Measurements from ENCODE around the gene TNP2.

GRCh38 chr16:11307639-11308492 lies 38.7 kb upstream of the TNP2 start:
- TF ChIP-seq EZH2 (IDR thresholded peaks at IDR 0.05; ENCODE audit: borderline replicate concordance, low read depth, low read length, severe bottlenecking) (no peak), CTCF (IDR thresholded peaks at IDR 0.05; ENCODE audit: extremely low read depth in 1 of 2, insufficient read depth in 1 of 2, low read depth in 1 of 2, low read length in 2 of 2) (no peak), POLR2A (IDR thresholded peaks at IDR 0.05; ENCODE audit: low read depth, low read length) (no peak), GATA2 (IDR thresholded peaks at IDR 0.05; ENCODE audit: insufficient read depth, insufficient read length, low read depth, low read length) (no peak), POLR2AphosphoS5 (IDR thresholded peaks at IDR 0.05; ENCODE audit: insufficient read depth, low read depth, low read length) (no peak)
